PC-9 (cell line): ENCODE measurements around the gene TBC1D22A. TPM values are rescaled to one million over a fixed set of nuclear protein-coding genes. Genes with fewer than 3 reads are reported as not detected.

Source experiments
- BruUV-seq: library from RNA; stranded (reverse); fragments of 400-500 nt; replicated peaks from 2 replicates; lab custom pipeline; 2021; lab: Mats Ljungman, UMichigan
- CTCF ChIA-PET: fragments of 300-600 bp; sonication (Branson Sonifier 250); formaldehyde crosslinking; loops from one replicate; lab custom pipeline; 2022; ENCODE audit warnings: antibody characterized with exemption; lab: Charles Lee
- POLR2A ChIA-PET: fragments of 300-600 bp; sonication (Branson Sonifier 250); formaldehyde crosslinking; loops from one replicate; lab custom pipeline; 2022; ENCODE audit warnings: antibody characterized with exemption; ENCODE audit not compliant: unreplicated experiment; lab: Charles Lee
- DNase-seq, 2 experiments: peaks; one replicate each; pipeline versions ENCODE4 v3.0.0 to v3.0.0-alpha.2; 2015 to 2022; ENCODE audit warnings: mixed read lengths in 1 of 2
- H2AFZ ChIP-seq: fragments of 200-600 bp; sonication (generic); 2 replicates; pipeline ENCODE4 v1.8.1; 2017; ENCODE audit warnings: antibody characterized with exemption
- H3F3A ChIP-seq: fragments of 200-600 bp; sonication (generic); 2 replicates; pipeline ENCODE4 v1.8.1; 2017; ENCODE audit warnings: antibody characterized with exemption, mild to moderate bottlenecking, low read depth; ENCODE audit not compliant: insufficient read depth
- H3K27ac ChIP-seq: fragments of 200-600 bp; sonication (generic); 2 replicates; pipeline ENCODE4 v1.6.1; 2016; ENCODE audit warnings: mixed run types
- H3K27me3 ChIP-seq: fragments of 200-600 bp; sonication (generic); 2 replicates; pipeline ENCODE4 v1.6.1; 2016; ENCODE audit warnings: low read depth, mixed run types; ENCODE audit not compliant: insufficient read depth
- H3K36me3 ChIP-seq: fragments of 200-600 bp; sonication (generic); 2 replicates; pipeline ENCODE4 v1.6.1; 2016; ENCODE audit warnings: low read depth, mixed run types
- H3K4me1 ChIP-seq: fragments of 200-600 bp; sonication (generic); replicated peaks from 2 replicates; pipeline ENCODE4 v1.6.1; 2016; ENCODE audit warnings: mixed run types; ENCODE audit not compliant: insufficient read depth
- H3K4me2 ChIP-seq: fragments of 200-600 bp; sonication (generic); 2 replicates; pipeline ENCODE4 v1.6.1; 2017; ENCODE audit warnings: mixed run types
- H3K4me3 ChIP-seq: fragments of 200-600 bp; sonication (generic); 2 replicates; pipeline ENCODE4 v1.6.1; 2016; ENCODE audit warnings: mixed run types
- H3K79me2 ChIP-seq: fragments of 200-600 bp; sonication (generic); 2 replicates; pipeline ENCODE4 v1.6.1; 2017; ENCODE audit warnings: low read depth, mixed run types
- H3K9me2 ChIP-seq: fragments of 200-600 bp; sonication (generic); 2 replicates; pipeline ENCODE4 v1.8.1; 2017; ENCODE audit warnings: mild to moderate bottlenecking; ENCODE audit not compliant: insufficient read depth
- H3K9me3 ChIP-seq: fragments of 200-600 bp; sonication (generic); 2 replicates; pipeline ENCODE4 v1.8.1; 2016; ENCODE audit warnings: low read depth; ENCODE audit not compliant: insufficient read depth
- H4K20me1 ChIP-seq: fragments of 200-600 bp; sonication (generic); 2 replicates; pipeline ENCODE4 v1.8.1; 2017; ENCODE audit not compliant: insufficient read depth
- EZH2 ChIP-seq: fragments of 200-600 bp; sonication (generic); IDR thresholded peaks from 2 replicates; pipeline ENCODE4 v1.8.0; 2017; ENCODE audit warnings: antibody characterized with exemption, low read depth
- intact Hi-C: fragments of 100-400 bp; cut with micrococcal nuclease; formaldehyde crosslinking; loops from one replicate; pipeline ENCODE4 v1.10.0; 2022; ENCODE audit not compliant: unreplicated experiment
- total RNA-seq: library from RNA; stranded (reverse); gene quantifications from 2 replicates; pipeline ENCODE4 v1.2.3, GENCODE V29; 2021
- TF ChIP-seq, protein P1 (sequence below): fragments of 200-600 bp; sonication (generic); conservative IDR thresholded peaks from 2 replicates; pipeline ENCODE4 v1.6.1; 2017; ENCODE audit warnings: mixed run types, antibody characterized with exemption, mild to moderate bottlenecking, moderate library complexity

The TBC1D22A gene
- total RNA-seq, 1 experiment from 2014 or later, result 40.3 TPM

- ChIA-PET POLR2A (no interaction called here), CTCF (no interaction called here)
- H2AFZ ChIP-seq, result no peak overlapping the region
- BruUV-seq, result no TSS peak
- H4K20me1 ChIP-seq, result peaks cover 4% of the 10 kb centered on the region; the same call in 1 of the 2 replicates
- DNase-seq, result no peak
- no peak overlapping the region for H3K4me2 ChIP-seq
- no peaks in the 10 kb centered on the region for H3K27me3 ChIP-seq
- H3K27ac ChIP-seq, result no peak overlapping the region
- intact Hi-C loops, result no loop called here
- TF ChIP-seq, protein P1, sequence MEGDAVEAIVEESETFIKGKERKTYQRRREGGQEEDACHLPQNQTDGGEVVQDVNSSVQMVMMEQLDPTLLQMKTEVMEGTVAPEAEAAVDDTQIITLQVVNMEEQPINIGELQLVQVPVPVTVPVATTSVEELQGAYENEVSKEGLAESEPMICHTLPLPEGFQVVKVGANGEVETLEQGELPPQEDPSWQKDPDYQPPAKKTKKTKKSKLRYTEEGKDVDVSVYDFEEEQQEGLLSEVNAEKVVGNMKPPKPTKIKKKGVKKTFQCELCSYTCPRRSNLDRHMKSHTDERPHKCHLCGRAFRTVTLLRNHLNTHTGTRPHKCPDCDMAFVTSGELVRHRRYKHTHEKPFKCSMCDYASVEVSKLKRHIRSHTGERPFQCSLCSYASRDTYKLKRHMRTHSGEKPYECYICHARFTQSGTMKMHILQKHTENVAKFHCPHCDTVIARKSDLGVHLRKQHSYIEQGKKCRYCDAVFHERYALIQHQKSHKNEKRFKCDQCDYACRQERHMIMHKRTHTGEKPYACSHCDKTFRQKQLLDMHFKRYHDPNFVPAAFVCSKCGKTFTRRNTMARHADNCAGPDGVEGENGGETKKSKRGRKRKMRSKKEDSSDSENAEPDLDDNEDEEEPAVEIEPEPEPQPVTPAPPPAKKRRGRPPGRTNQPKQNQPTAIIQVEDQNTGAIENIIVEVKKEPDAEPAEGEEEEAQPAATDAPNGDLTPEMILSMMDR, result no peak
- TF ChIP-seq EZH2, result no peak
- no peaks in the 10 kb centered on the region for H3K36me3 ChIP-seq
- no peak overlapping the region for H3K4me3 ChIP-seq
- no peaks in the 10 kb centered on the region for H3K9me2 ChIP-seq
- H3K9me3 ChIP-seq, result no peaks in the 10 kb centered on the region
- no peaks in the 10 kb centered on the region for H3K79me2 ChIP-seq
- no peaks in the 10 kb centered on the region for H3K4me1 ChIP-seq
- peaks cover 4% of the 10 kb centered on the region; the same call in 1 of the 2 replicates for H3F3A ChIP-seq
These were observed 320.1 kb downstream of the TBC1D22A start for GRCh38 chr22:47082505-47082904.

DNA sequence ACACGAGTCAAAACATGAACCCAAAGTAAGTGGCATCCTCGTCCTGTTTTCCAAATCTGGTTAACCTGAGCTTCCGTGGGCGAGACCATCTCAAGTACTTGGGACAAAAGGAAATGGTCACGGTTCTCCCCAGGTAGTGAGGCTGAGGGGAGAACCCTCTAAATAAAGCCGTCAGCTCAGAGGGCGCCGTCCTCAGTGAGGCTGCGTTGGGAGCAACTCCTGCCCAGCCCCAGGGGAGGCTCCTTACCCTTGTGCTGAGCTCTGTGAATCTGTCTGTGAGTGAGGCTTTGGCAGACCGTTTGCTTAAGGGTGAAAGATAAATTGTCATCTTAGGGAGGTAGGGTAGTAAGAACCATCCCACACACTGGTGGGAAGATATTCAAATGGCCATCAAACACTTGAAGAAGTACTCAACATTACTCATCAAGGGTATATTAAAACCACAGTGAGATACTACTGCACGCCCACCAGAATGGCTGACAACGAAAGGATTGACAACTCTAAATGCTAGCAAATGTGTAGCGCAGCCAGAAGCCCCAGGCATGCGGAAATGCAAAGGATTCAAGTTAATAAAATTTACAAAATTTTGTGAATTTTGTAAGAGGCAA lies 321.0 kb downstream of the TBC1D22A start:
- no peaks in the 10 kb centered on the region for H3K79me2 ChIP-seq

GRCh38 chr22:47084226-47084625 lies 321.8 kb downstream of the TBC1D22A start:
- Histone ChIP-seq H3K79me2 (no peaks in the 10 kb centered on the region), H3K36me3 (no peaks in the 10 kb centered on the region), H3K9me3 (no peaks in the 10 kb centered on the region), H4K20me1 (peaks cover 4% of the 10 kb centered on the region; the same call in 1 of the 2 replicates), H3K27ac (no peak overlapping the region), H3K9me2 (no peaks in the 10 kb centered on the region), H2AFZ (no peak overlapping the region), H3F3A (peaks cover 4% of the 10 kb centered on the region; the same call in 1 of the 2 replicates), H3K4me2 (no peak overlapping the region), H3K4me3 (no peak overlapping the region), H3K27me3 (no peaks in the 10 kb centered on the region), H3K4me1 (no peaks in the 10 kb centered on the region)
- intact Hi-C loops, result no loop called here
- no peak for DNase-seq
- no TSS peak for BruUV-seq
- no peak for TF ChIP-seq EZH2
- TF ChIP-seq, protein P1, result no peak
- ChIA-PET CTCF (no interaction called here), POLR2A (no interaction called here)

More for the DNA sequence above, 321.0 kb downstream of the TBC1D22A start:
- POLR2A ChIA-PET, result no interaction called here
- no peaks in the 10 kb centered on the region for H3K36me3 ChIP-seq
- no peaks in the 10 kb centered on the region for H3K27me3 ChIP-seq
- no peak for TF ChIP-seq EZH2
- TF ChIP-seq, protein P1, result no peak
- CTCF ChIA-PET, result no interaction called here
- BruUV-seq, result no TSS peak
- DNase-seq, result no peak
- no peak overlapping the region for H3K4me3 ChIP-seq
- H3K9me3 ChIP-seq, result no peaks in the 10 kb centered on the region
- H3K4me1 ChIP-seq, result no peaks in the 10 kb centered on the region
- H3K27ac ChIP-seq, result no peak overlapping the region
- H3K4me2 ChIP-seq, result no peak overlapping the region
- H4K20me1 ChIP-seq, result peaks cover 4% of the 10 kb centered on the region; the same call in 1 of the 2 replicates
- intact Hi-C loops, result no loop called here
- H3F3A ChIP-seq, result peaks cover 4% of the 10 kb centered on the region; the same call in 1 of the 2 replicates
- no peaks in the 10 kb centered on the region for H3K9me2 ChIP-seq
- H2AFZ ChIP-seq, result no peak overlapping the region
